Left renal cortex interstitium (tissue), 4 donors: ENCODE data around the gene C9orf85. TPM values are rescaled to one million over a fixed set of nuclear protein-coding genes. Genes with fewer than 3 reads are reported as not detected.
"Not testable (repeated sequence)": the region's sequence is repeated elsewhere in the genome, so short reads cannot be mapped to it uniquely, and the experiment has no call there.

Experiments used
- DNase-seq, 4 donors: peaks; one replicate each; pipeline ENCODE4 v3.0.0-alpha.2; 2013; ENCODE audit warnings: low read depth in 4 of 4, low spot score in 2 of 4, missing footprints in 1 of 4
- polyA plus RNA-seq, 4 donors: library from polyadenylated mRNA; unstranded; fragments of 120-200 nt; gene quantifications; one replicate each; pipeline ENCODE4 v1.2.1, GENCODE V29; 2013; ENCODE audit not compliant: insufficient read length in 4 of 4

Gene C9orf85, protein sequence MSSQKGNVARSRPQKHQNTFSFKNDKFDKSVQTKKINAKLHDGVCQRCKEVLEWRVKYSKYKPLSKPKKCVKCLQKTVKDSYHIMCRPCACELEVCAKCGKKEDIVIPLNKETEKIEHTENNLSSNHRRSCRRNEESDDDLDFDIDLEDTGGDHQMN
- 10 to 100 TPM; 16.5 to 19.1 (median 17.7) TPM for polyA plus RNA-seq

DNA sequence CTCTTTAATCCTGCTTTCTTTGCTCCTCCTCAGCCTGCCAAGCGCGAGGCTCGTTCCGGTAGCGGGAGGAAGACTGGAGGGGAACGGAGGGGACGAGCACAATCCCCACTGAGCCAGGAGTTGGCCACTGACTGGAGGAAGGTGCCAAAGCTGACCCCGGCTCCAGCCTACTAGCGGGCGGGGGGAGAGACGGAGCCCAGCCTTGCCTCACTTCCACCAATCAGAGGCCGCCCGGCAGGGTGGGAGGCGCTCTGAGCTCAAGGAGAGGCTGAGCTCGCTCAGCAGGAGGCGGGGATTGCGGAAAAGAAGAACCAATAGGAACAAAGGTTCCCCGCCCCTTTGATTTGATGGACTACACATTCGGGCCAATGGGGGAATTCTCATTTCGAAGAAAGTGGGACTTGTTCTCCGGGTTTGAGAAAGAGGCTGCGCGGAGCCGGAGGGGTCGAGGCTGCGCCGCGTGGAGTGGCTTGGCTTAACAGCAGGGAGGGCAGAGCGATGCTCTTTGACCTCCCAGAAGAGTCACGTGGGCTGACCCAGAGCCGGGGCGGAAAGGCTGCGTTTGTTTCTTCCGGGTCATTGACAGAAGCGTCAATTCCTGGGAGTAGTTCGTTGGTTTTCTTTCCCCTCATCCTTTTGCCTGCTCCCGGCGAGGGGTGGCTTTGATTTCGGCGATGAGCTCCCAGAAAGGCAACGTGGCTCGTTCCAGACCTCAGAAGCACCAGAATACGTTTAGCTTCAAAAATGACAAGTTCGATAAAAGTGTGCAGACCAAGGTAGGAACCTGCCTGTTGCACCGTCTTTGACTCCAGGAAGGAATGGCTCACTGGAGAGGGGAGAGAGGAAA lies at the start of gene C9orf85, which contains the start of gene ABHD17B:
C9orf85 (plus strand) TSS at position 579 of the 847 bp plus-strand sequence; CDS start at position 675, 96 bp downstream.
ABHD17B (minus strand) TSS at position 133 of the 847 bp plus-strand sequence. CDS start 36,113 bp downstream, outside the sequence.
- DNase-seq, result peak; percentile 97 to 99 (median 98)

DNA sequence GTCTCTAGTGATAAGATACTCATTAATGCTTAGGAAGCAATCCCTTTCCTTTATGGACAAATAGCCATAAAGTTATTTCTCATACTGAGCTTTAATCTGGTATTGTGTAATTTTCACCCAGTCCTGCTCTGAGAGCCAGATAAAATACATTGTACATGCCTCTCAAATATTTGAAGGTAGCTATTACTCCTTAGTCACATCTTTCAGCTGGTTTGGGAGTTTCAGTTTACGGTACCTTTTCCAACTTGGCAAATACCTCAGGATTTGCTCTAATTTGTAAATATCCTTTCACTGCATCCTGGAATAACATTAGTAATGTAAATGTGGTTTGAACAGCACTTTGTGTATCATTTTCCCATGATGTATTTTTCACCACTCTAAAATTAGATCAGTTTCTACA lies 47.8 kb upstream of the C9orf85 start:
- no peak for DNase-seq

DNA sequence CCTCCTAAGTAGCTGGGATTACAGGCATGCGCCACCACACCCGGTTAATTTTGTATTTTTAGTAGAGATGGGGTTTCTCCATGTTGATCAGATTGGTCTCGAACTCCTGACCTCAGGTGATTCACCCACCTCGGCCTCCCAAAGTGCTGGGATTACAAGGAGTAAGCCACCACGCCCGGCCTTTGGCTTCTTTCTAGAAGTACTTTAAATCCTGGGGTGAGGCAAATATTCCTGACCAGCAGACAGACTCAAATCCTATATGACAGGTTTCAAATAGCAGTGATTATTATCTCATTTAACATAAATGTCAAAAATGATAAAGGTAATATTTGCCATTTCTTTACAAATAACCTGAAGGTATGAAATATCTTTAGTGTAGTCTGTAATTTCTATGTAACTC lies 36.1 kb upstream of the C9orf85 start:
- DNase-seq, result no peak

DNA sequence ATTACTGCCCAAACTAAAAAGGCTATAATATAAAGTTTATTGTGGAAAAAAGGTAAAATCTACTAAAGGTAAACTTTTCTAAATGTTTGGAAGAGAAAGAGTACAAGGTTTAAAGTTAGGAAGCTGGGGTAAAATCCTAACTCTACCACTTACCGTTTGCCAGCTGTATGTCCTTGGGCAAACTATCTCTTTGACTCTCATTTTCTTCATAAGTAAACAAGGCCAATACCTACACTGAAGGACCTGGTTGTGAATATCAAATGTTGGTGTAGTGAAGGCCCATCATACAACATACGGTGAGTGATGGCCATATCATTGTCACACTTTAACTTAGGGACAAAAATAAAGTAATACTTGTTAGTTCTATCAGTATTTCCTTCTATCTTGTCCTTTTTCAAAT lies 35.3 kb upstream of the C9orf85 start:
- no peak for DNase-seq

DNA sequence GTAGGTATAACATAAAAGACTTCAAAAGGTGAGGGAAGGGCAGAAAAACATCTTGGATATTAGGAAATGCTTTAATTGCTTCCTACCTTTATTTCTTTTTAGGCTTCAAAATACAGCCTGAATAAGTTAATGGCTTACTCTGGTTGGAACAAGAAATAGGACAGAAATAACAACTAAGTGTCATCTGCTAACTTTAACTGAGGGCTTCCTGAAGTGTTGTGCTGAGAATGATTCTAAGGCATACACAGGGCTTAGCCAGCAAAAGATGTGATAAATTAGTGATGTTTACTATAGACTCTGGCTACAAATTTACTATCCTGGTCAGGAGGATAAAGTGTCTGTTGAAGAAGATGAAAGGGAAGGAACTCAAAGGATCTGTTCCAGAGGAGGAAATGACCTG lies 34.6 kb upstream of the C9orf85 start:
- DNase-seq, result no peak

DNA sequence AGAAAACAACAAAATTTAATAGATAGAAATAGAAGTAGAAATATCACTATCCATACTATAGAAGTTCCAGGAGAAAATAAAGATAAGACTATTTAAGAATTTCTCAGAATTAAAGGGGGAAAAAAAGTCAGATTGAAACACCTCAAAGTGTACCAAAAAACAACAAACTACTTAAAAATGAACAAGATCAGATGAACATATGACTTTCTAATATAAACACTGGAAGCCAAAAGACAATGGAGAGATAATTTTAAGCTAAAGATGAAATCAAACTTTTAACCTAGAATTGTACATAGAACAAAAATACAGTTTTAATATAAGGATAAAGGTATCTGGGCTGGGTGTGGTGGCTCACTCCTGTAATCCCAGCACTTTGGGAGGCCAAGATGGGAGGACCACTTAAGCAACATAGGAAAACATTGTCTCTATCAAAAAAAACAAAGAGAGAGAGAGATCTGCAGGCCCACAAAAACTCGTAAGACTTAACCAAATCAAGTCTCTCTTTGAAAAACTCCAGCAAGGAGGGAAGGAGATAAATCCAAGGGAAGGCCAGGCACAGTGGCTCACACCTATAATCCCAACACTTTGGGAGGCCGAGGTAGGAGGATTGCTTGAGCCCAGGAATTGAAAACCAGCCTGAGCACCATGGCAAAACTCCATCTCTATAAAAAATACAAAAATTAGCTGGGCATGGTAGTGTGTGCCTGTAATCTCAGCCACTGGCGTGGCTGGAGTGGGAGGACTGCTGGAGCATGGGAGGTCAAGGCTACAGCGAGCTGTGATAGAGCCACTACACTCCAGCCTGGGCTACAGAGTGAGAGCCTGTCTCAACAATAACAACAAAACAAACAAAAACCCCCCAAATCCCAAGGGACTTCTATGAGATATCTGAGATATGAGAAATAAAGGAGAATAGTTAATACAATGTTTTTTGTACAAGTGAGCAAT lies 32.8 kb upstream of the C9orf85 start:
- no peak for DNase-seq

DNA sequence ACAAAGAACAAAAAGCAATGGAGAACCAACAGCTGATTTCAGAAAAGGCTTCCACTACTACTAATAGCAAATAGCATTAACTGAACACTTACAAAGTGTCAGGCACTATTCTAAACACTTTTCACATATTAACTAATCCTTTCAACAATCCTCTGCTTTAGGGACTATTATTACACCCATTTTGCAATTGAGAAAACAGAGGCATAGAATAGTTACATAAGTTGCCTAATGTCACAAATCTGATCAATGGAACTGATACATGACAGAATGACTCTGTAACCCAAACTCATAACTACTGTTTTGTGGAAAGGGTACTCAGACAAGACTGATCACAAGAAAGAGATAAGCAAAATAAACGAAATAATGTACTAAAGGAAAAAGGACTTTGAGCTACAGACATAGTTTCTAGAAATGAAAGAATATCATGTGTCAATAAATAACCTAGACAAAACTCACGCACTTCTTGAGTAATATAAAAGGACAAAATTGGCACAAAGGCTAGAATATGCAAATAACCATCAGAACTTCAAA lies 31.7 kb upstream of the C9orf85 start:
- DNase-seq, result no peak

DNA sequence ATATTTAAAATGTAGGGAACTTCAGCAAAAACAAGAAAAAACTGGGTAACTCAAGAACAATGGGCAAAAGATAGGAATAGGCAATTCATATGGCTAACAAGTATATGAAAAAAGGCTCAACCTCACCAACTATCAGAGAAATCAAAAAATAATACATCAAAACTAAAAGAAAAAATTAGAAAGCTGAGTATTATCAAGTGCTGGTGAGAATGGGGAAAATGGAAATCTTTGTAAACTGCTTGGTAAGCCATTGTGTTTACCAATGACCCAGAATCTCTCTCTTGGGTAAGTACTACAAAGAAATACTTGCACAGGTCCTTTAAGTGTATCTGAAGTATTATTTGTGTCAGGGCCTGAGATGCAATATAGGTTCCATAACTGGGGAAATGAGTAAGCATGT lies 27.4 kb upstream of the C9orf85 start:
- DNase-seq, result no peak

DNA sequence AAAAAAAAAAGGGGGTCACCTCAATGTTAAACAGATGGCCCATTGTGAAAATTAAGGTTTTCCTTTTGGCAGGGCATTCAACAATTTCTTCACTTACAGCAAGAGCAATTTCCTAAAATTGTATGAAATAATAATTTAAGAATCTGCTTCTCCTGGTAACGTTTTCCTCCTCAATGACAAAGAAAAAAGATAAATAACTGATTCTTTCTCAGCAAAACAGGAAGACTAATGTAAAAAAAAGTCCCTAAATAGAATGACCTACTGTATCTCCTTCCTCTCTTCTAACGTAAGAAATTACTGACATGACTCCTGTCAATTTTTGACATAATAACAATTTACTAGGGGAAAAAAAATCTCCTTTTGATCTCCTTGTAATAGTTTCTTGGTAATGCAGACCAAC lies 26.0 kb upstream of the C9orf85 start:
- DNase-seq, result no peak

DNA sequence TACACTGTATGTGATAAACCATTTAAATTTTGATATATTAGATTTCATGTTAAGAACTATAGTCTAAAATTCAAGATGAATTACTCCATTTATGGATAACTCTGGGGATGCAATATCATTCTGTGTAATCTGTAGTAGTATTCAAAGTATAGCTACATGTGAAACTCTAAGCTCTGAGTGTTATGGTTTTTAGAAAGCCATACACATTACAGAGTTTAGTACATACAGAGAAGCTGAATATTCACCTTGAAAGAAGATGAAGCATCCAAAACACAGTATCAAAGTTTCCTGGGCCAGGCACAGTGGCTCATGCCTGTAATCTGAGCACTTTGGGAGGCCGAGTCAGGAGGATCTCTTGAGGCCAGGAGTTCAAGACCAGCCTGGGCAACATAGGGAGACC lies 25.4 kb upstream of the C9orf85 start:
- DNase-seq, result no peak

DNA sequence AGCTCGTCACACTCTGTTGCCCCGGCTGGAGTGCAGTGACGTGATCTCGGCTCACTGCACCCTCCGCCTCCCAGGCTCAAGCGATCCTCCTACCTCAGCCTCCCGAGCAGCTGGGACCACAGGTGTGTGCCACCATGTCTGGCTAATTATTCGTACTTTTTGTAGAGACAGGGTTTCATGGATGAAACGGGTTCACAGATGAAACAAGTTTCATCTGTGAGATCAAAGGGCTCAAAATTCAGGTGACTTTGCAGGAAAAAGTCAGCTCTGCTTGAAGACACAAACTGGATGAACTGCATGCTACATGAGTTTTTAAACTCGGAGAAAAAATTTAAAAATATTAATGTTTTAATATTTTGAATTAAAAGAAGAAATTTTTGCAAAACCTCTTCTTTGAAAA lies 24.9 kb upstream of the C9orf85 start:
- no peak for DNase-seq

DNA sequence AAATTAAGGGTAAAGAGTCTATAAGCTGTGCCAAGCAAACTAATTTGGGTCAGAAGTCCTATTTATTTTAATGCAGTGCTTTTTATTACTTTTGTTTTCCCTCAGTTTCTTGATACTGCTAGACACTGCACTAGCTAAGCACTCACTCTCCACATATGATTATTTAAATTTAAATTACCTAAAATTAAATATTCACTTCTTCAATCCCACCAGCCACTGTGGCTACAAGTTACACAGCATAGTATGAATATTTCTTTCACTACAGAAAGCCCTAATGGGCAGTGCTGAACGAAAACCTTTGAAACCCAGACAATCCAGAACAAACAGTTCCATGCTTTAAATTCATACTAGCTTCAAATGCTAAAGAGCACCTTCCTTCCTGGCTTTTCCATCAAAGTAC lies 24.1 kb upstream of the C9orf85 start:
- no peak for DNase-seq

DNA sequence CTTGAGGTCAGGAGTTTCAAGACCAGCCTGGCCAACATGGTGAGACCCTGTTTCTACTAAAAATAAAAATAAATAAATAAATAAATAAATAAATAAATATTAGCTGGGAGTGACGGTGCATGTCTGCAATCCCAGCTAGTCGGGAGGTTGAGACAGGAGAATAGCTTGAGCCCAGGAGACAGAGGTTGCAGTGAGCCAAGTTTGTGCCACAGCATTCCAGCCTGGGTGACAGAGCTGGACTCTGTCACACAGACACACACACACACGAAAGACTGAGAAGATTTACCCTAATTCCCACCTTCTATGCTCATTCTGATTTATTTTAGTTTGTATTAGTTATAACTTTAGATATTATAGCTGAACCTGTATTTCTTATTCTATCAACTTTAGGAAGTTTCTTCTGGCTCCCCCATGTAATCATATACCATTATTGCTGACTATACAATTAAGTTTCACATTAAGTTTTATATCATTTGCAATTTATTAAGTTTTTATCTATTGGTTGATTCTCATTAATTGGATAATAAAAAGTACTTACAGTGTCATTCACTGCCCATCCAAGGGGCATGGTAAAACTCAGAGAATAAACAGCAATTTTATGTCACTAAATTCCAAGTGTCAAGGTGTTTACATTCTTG lies 21.3 kb upstream of the C9orf85 start:
- DNase-seq, result no peak

DNA sequence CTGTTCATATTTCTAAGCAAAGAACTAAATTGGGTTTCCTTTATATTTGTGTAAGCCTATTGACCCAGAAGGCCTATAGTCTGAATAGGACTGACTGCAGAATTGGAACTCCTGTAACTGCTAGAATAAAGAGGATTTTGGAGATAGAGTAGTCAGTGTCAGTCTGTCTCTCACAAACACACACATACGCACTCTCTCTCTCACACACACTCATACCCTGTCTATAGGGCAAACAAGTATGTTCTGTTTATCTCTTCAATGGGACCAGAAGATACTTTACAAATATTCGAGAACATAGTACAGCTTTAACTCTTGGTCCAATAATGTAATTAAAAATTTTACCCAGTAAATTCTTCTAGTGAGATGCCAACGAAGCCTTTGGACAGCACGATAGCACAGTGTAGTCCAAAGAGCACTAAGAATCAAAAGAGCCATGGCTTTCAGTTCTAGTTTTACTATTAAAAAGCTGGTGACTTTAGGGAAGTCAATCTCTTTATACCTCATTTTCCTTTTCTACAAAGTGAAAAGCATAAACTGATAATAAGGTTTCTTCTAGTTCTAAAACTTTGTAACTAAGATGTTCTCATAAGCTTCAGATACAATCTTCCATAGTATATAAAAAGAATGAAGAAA lies 19.8 kb upstream of the C9orf85 start:
- no peak for DNase-seq

DNA sequence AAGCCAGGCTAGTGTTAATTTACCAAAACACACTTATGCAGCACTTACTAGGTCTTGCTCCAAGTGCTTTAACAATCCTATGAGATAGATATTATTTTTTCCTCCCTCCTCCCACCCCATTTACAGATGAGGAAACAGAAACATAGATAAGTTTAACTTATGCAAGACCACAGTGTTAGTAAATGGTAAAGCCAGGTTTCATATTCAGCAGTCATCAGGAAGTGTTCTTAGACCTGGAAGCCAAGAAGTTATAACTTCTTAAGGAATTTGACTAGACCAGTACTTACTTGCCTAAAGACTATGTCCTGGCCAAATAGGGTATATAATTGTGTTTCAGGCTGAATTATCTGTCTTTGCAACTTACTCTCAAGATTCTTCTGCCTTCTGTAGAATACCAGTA lies 16.3 kb upstream of the C9orf85 start:
- no peak for DNase-seq

DNA sequence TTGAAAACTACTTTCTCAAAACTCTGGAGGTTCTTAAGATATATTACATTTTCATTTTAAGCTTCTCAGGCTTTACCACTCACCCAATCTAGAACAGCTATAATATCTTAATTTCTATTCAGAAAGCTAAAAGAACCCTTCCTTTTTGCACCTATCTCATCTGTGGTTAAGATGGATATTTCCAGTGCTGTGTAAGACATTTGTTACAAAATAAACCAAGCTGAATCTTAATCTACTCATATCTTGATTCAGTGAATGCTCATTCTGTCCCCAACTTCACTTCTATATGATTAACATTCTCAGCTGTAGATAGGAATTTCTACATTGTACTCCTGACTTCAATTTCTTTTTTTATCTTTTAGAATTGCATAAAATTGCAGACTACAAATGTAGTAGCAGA lies 15.5 kb upstream of the C9orf85 start:
- no peak for DNase-seq

DNA sequence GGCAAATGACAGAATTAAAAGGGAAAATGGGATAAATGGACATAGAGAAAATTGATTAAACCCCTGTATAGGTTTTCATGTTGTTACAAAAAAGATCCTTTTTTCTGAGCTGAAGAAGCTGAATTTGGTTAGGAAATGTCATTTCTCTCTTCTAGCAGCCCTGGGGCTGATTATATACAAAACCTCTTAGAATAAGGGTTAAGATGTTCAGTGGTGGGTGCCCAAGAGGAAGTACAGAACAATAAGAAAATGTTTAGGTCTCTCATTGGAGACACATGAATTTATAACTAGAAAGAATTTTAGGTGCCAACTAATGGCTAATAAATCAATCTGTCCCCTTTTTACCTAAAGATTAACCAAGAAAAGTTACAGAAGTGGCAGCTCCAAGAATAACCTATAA lies 14.7 kb upstream of the C9orf85 start:
- DNase-seq, result no peak

DNA sequence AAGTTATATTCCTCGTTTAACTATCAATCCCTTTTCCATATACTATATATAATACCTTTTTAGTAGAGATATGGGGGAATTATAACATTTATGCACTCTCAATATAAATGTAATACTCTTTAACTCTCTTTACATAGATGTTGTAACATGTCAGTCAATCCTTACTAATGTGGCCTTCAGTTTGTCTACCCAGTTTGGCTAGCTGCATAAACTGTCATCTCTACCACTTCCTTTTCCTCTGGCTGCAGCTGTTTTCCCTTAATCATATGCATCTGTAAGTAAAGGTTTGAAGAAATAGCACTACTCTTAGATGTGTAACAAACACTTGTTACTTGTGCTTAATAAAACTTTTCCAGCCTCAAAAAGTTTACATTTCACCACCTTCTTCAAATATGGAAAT lies 13.9 kb upstream of the C9orf85 start:
- DNase-seq, result no peak

DNA sequence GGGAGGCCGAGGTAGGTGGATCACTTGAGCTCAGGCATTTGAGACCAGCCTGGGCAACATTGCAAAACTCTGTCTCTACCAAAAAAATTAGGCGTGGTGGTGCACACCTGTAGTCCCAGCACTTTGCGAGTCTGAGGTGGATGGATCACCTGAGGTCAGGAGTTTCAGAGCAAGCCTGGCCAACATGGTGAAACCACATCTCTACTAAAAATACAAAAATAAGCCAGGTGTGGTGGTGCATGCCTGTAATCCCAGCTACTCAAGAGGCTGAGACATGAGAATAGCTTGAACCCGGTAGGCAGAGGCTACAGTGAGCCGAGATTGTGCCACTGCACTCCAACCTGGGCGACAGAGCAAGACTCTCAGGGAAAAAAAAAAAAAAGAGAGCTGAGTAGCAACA lies 12.7 kb upstream of the C9orf85 start:
- not testable (repeated sequence) for DNase-seq
